Measurements from ENCODE around the gene ASRGL1.

DNA sequence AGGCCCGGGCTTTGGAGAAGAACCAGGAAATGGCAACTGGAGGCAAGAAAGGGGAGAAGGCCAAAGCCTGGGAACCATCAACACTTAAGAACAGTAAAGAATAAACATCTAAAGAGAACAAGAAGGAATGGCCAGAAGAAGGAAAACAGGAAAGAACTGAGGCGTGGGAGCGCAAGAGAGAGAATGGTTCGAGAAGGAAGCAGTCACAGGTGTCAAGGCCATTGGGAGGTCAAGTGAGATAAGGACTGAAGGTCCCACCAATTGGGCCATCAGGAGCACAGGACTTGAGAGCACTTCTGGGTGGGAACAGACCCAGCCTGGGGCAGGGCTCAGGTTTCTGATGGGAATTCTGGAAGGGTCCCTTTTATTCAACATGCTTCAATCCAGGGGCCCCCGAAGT lies 80.9 kb downstream of the ASRGL1 start:
- TF ChIP-seq, protein P1, sequence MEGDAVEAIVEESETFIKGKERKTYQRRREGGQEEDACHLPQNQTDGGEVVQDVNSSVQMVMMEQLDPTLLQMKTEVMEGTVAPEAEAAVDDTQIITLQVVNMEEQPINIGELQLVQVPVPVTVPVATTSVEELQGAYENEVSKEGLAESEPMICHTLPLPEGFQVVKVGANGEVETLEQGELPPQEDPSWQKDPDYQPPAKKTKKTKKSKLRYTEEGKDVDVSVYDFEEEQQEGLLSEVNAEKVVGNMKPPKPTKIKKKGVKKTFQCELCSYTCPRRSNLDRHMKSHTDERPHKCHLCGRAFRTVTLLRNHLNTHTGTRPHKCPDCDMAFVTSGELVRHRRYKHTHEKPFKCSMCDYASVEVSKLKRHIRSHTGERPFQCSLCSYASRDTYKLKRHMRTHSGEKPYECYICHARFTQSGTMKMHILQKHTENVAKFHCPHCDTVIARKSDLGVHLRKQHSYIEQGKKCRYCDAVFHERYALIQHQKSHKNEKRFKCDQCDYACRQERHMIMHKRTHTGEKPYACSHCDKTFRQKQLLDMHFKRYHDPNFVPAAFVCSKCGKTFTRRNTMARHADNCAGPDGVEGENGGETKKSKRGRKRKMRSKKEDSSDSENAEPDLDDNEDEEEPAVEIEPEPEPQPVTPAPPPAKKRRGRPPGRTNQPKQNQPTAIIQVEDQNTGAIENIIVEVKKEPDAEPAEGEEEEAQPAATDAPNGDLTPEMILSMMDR (IDR thresholded peaks at IDR 0.05; ENCODE audit: insufficient read depth, low read depth, low read length) = no peak
- no peak for TF ChIP-seq EZH2 (IDR thresholded peaks at IDR 0.05; ENCODE audit: insufficient read depth, low read length)

Data from astrocyte (in vitro differentiated cells and primary cell).